ENCODE data around the gene TMEM86A.

GRCh38 chr11:18743900-18744514 is 45.4 kb downstream of the TMEM86A start:
- TF ChIP-seq, protein P1, sequence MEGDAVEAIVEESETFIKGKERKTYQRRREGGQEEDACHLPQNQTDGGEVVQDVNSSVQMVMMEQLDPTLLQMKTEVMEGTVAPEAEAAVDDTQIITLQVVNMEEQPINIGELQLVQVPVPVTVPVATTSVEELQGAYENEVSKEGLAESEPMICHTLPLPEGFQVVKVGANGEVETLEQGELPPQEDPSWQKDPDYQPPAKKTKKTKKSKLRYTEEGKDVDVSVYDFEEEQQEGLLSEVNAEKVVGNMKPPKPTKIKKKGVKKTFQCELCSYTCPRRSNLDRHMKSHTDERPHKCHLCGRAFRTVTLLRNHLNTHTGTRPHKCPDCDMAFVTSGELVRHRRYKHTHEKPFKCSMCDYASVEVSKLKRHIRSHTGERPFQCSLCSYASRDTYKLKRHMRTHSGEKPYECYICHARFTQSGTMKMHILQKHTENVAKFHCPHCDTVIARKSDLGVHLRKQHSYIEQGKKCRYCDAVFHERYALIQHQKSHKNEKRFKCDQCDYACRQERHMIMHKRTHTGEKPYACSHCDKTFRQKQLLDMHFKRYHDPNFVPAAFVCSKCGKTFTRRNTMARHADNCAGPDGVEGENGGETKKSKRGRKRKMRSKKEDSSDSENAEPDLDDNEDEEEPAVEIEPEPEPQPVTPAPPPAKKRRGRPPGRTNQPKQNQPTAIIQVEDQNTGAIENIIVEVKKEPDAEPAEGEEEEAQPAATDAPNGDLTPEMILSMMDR (IDR thresholded peaks at IDR 0.05 in 4 of 5, conservative IDR thresholded peaks at IDR 0.05 in 1 of 5), result no peak
- TF ChIP-seq POLR2A (IDR thresholded peaks at IDR 0.05), result no peak
